ENCODE measurements around the gene SFR1.

The SFR1 gene, protein sequence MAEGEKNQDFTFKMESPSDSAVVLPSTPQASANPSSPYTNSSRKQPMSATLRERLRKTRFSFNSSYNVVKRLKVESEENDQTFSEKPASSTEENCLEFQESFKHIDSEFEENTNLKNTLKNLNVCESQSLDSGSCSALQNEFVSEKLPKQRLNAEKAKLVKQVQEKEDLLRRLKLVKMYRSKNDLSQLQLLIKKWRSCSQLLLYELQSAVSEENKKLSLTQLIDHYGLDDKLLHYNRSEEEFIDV

DNA sequence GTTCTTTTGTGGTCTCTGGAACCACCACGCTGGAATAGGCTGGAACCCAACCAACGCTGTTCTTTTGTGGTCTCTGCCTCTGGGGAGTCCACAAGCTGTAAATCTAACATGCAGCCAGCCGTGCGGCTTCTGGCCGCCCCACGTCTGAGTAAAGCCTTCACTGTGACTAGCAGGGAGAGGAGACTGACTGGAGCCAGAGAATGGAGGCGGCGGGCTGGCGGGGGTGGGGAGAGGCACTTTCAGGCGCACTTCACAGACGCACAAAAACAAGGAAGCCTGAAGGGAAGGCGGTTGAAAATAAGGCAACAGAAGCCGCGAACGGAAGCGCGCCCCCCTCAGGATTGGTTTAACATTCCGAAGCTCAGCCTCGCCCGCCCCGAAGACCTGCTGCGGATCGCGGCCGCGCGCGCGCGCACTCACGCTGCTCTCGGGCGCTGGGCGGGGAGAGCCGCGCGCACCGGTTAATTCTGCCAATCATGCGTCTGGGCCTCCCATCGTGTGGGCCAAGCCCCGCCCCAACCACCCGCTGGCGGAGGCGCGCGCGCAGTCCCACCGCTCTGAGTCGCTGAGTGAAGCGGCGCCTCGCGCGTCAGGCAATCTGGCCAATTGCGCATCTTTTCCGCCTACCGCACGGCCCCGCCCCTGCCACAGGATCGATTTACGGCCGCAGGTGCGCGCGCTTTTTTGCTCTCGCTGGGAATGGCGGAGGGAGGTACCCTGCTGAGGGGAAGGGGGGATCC, at the start of gene SFR1:
SFR1 (plus strand) TSS at position 687 of the 740 bp plus-strand sequence; CDS start at position 700, 13 bp downstream.
- peak; percentile 96 to 97 for DNase-seq (ENCODE audit: low read depth in 1 of 2, low spot score in 1 of 2)

DNA sequence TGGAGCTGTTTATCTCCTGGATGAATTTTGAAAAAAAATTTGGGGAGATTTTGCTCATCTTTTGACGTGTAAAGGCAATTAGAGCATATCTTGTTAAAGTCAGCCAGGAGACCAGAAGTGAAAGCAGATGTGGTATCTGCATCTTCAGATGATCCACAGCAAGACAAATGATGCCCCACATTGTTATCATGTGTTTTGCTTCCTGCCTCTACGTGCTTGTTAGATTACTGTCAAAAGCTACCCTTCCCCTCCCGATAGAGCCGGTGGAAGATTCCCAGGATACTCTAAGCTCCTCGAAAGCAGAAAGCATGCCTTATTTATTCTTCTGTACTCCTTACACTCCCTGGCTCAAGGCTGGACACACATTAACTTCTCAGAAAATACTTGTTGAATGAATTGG, 49.2 kb upstream of the SFR1 start:
- no peak for DNase-seq (ENCODE audit: low read depth in 1 of 2, low spot score in 1 of 2)

DNA sequence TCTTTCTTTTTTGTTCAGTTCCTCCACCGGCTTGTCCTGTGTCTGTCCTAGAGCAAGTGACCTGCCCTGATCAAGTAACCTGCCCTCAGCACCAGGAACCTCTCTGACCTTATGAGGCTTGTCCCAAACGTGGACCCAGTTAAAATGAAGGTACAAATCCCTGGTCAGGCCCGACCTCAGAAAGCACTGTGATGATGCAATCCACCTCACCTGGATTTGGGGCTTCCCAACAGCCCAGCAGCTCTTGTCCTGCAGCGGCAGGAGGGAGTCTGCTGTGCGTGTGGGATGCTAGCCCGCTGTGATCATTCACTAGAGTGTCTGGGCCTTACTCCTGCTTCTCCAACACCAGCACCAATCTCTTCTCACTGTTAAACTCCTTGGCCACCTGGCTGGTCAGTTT, 47.5 kb upstream of the SFR1 start:
- DNase-seq (ENCODE audit: low read depth in 1 of 2, low spot score in 1 of 2) = no peak

DNA sequence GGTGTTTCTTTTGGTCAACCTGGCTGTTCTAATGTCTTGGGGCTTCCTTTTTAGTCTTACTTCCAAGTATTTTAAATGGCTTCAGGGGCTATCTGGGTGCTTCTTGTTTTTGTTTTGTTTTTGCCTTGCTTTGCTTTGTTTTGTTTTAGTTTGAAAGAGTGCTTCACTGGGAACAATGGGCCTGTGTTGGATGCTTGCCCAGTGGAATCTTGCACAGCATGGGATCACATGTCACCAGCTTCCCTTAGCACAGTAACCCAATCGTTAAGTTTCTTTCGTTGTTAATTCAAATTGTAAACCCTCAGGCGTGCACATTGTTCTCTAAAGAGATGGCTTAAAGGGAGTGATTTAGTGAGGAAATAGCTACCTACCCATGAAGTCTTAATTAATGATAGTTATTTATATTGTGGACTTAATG, 45.2 kb upstream of the SFR1 start:
- DNase-seq (ENCODE audit: low read depth in 1 of 2, low spot score in 1 of 2) = no peak

DNA sequence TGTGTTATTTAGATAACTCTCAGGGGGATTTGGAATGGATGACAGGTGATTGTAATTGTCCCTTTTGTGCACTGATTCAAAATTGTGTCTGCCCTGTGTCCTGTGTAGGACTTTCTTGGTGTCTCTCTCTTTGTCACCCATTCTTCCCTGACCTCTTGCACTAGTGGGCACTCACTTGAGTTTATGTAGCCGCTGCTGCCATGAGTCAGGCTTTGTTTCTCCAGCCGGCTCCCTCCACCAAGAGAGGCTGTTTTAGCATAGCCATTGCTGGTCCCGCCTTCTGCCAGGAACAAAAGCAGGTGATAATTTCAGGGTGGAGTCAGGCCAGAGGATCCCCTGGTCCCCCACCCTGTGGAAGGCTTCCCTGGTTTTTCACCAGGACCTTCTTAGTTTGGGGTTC, 44.7 kb upstream of the SFR1 start:
- DNase-seq (ENCODE audit: low read depth in 1 of 2, low spot score in 1 of 2) = no peak

DNA sequence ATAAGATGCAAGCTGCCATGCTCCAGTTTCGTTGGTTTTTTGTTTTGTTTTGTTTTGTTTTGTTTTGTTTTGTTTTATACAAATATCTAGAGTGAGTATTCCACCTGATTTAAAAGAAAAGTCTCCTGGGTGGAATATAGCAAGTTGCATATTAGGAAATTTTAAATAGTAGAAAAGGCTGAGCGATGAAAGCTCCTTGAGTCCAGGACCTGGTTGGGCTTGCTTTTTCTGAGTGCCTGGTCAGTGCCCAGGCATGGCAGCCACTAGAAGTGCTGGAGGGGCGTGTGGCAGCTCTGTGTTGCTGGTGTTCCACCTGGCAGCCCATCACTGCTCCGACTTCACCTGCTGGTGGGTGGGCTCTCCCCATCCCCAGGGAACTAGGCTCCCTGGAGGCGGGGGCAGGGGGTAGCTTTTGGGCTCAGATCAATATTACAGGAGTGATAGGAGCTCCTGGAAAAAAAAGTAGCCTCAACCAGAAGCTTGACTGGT, 44.3 kb upstream of the SFR1 start:
- DNase-seq (ENCODE audit: low read depth in 1 of 2, low spot score in 1 of 2) = no peak

DNA sequence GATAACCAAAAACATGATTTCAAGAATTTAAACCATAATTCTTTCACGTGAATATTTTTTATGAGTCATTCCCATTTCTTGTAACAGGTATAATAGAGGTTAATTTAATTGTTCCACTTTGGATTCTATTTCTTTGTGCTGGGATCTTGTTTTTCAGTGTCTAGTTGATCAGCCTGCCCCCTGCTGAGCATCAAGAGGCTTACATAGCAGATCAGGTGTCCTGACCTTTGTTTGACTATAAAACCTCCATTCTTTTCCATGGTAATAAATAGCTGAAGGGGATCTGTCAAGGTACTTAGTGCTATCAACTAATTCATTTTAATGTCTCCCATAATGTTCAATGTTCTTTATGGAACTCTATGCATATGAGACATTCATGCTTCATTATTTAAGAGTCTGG, 41.2 kb upstream of the SFR1 start:
- no peak for DNase-seq (ENCODE audit: low read depth in 1 of 2, low spot score in 1 of 2)

DNA sequence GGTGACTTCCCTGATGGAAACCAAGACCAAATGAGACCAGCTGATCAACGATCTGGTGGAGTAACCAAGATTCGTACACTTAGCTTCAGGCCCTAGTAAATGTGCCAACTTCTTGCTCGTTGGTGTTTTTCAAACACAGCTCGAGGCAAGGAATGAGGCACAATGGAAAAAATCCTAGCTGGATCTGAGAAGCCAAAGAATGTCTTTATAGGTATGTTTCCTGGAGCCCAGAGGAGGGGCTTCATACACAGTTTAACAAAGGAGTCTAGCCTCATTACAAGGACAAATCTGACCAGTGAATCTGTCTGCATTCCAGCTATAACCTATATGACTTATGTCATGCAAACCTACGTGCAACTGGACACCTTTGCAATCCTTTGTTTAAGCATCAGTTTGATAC, 40.0 kb upstream of the SFR1 start:
- DNase-seq (ENCODE audit: low read depth in 1 of 2, low spot score in 1 of 2) = no peak

DNA sequence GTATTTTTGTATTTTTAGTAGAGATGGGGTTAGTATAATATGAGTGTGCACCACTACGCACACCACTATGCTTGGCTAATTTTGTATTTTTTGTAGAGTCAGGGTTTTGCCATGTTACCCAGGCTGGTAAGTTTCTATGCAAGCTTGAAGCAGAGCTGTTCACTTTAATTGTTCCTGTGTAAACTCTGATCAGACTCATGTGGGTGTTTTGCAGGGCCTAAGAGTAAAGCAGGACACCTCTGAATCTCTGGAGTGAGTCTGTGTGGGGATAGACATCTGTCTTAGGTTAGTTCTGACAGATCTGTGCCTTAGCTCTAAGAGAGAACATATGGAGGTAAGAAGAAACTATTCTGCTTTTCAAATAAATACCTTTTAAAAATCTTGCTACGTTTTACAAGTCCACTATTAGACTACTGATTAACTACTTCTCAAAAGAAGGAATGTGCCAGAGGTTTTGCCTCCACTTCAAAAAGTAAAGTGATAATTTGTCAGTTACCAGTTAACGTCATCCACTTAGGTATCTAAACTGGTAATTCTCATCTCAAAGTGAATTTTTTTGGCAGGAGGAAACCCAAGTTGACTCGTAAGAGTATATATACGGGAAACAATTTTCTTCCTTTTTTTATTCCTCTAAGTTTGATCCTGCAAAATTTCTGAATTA, 37.4 kb upstream of the SFR1 start:
- no peak for DNase-seq (ENCODE audit: low read depth in 1 of 2, low spot score in 1 of 2)

DNA sequence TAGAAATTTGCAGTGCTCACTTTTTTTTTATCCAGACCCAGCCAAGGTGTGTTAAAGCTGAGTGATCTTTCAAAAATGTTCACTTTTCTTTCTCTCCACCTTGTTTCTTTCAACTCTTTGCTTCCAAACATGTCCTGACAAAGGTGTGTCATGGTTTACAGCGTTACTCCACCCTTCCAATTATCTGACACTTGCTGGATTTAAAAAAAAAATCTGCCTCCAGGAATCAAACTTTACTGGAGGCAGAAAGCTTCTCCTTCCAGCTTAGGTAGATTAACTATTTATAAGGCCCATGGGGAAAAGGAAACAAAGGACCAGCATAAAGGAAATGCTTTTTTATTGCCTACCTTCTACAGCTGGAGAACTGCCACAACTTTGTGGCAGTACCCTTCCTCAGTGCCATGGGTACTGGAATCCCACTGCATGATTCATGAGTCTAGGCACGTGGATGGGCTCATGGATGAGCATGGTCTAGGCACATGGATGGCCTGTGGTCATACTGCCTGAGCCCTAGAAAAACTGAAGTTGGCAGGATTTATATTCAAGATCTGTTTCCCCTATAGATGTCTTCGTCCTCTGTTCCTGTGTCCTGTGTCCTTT, 36.1 kb upstream of the SFR1 start, which contains the start of gene COL17A1:
COL17A1 (minus strand) TSS at position 80 of the 600 bp plus-strand sequence. CDS start 5,207 bp downstream, outside the sequence.
- DNase-seq (ENCODE audit: low read depth in 1 of 2, low spot score in 1 of 2) = no peak

DNA sequence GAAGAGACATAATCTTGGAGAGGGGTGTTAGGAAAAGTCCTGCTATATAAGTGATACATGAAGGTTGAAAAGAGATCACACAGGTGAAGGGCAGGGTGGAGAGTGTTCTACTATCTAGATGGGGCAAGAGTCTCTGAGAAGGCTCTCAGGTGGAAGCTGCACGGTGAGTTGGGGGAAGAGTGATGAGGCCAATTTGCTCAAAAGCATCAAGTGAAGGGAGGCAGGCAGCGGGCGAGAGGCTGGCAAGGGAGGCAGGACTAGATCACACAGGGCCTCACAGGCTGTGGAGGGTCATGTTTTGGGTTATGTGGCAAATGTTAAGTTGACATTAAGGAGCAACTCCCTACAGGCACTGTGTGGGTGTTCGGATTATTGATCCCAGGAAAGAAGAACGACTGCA, 33.7 kb upstream of the SFR1 start:
- no peak for DNase-seq (ENCODE audit: low read depth in 1 of 2, low spot score in 1 of 2)

DNA sequence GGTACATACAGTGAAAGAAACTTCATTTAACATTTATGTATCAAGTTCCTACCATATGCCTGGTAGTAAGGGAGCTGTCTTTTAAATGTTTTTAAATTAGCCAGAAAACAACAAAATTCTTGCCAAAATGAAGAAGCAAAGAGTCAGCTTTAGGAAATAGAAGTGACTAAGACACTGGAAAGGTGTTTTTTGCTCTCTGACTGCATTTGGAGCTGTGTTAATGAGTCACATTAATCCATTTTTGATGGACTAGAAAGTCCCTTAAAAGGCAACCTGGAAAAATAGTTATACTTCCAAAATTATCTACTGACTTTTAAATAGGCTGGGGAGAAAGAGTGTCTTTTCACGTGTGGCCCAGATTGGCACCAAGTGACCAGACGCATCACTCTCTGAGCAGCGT, 32.4 kb upstream of the SFR1 start:
- no peak for DNase-seq (ENCODE audit: low read depth in 1 of 2, low spot score in 1 of 2)

DNA sequence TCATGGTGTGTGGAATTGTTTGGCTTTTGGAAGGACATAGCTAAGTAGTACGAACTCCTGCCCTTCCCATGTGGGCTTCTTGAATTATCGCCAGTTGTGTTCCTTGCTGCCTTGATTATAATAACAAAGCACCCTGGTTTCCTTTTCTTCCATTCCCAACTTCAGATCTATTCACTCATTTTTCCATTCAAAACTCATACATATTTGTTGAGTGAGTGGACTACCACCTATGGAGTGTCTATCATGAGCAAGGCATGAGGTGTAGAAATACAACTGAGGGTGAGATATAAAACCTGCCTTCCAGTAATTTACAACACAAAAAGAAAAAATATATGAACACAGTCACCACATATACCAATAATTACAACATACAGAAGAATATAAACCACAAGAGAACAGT, 31.4 kb upstream of the SFR1 start:
- no peak for DNase-seq (ENCODE audit: low read depth in 1 of 2, low spot score in 1 of 2)

DNA sequence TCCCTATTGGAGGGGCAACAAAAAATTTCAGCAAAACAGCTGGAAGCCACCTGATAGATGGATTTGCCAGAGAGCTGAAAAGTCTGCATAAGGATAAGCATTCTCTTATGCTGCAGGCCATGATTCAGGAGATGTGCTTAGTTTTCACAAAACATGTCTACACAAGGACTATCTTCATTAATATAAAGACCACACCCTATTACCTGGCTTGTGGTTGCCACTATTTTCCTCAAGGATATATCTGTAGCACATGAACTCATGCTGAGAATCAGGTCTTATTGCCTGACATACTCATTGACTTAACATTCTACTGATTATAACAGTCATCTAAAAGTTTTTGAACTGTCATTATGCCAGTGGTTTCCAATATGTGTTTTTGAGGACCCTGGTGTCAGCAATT, 29.2 kb upstream of the SFR1 start:
- DNase-seq (ENCODE audit: low read depth in 1 of 2, low spot score in 1 of 2) = no peak

DNA sequence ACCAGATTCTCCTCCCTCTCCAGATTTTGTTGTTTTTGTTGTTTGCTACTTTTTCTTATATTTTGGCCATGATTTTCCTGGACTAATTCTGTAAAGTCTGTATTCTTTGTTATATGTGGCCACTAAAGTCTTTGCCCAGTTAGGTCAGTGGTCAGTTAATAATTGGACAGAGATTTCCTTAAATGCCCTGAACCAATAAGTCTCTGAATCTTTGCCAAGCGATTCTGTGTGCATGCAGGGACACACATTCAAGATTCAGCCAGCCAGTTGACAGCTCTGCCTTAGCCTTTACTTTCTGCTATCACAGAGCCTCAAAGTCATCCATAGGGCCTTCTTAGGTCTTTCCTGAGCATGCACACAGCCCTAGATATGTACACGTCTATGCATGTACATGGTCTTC, 25.3 kb upstream of the SFR1 start:
- DNase-seq (ENCODE audit: low read depth in 1 of 2, low spot score in 1 of 2) = no peak

DNA sequence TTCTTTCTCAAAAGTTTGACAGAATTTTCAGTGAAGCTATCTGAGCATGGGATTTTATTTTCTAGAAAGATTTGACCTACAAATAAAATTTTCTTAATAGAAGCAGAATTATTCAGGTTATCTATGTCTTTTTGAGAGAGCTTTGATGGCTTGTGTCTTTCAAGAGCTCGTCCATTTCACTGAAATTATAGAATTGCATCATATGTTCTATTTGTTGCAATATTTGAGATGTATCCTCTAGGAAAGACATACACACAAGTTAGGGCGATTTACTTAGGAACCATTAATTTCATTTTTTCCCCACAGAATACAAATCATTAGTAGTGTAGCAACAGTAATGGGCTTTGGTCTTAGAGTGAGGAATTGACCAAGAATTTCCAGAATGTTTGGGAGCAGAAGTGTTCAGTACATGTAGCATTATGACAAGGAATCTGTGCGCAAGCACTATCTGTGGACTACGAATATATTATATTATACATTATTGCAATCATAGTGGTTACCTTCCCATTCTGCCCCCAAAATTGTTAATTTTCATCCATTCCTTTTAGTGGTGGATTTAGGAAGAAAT, 23.5 kb upstream of the SFR1 start:
- no peak for DNase-seq (ENCODE audit: low read depth in 1 of 2, low spot score in 1 of 2)

DNA sequence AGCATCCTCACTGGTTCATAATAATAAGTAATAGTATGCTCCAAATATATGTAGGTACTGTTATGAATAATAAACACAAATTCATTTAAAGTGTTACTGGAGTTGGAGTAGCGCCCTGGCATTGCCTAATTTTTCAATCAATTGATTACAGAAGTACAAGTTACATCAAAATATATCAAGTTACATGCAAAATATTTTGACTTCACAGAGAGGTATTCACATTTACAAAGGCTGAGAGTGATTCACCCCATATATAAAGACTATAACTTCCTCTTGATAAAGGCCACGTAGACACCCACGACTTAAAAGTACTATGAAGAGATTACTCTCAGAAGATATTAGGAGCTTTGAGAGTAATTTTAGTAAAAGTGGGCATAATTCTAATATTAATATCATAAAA, 22.7 kb upstream of the SFR1 start:
- no peak for DNase-seq (ENCODE audit: low read depth in 1 of 2, low spot score in 1 of 2)

DNA sequence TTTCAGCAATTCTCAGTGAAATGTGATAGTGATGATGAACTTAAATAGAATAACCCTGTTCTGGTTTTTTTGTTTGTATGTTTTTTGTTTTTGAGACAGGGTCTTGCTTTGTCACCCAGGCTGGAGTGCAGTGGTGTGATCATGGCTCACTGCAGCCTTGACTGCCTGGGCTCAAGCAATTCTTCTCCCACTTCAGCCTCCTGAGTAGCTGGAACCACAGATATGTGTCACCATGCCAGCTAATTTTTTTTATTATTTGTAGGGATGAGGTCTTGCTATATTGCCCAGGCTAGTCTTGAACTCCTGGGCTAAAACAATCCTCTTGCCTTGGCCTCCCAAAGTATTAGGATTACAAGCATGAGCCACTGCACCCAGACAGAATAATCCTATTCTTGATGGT, 22.0 kb upstream of the SFR1 start:
- DNase-seq (ENCODE audit: low read depth in 1 of 2, low spot score in 1 of 2) = no peak

DNA sequence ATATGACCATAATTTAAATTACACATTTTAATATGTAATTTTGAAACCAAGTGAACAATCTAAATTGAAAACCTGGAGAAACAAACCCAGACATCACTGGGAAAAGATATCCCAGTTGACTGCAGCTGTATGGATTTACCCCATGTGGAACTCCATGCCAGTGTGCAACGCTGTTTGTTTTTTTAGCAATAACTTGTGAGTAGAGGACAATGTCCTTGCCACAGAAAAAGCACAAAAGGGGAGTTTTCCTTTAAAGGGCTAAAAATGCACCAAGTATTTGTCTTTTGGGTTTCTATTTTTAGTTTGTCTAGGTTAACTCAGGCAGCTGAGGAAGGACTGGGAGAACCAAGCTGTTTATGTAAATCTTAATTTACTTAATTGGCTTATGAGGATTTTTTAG, 21.2 kb upstream of the SFR1 start:
- no peak for DNase-seq (ENCODE audit: low read depth in 1 of 2, low spot score in 1 of 2)

DNA sequence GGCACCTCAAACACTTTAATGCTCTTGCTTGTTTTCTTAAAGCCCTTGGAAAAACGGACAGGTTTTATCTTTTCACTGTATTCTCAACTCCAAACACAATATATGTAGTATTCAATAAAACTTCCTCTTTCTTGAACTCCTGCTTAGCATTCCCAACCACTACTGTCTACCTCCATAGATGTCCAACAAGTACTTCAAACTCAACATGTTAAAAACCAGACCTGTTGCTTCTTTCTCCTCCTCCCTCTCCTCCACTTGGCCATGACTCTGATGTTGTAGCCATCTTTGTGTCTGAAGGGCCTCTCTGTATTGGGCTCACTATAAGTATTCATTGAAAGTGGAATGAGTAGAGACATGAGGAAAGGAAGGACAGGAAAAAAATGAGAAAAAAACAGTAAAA, 20.1 kb upstream of the SFR1 start:
- no peak for DNase-seq (ENCODE audit: low read depth in 1 of 2, low spot score in 1 of 2)

DNA sequence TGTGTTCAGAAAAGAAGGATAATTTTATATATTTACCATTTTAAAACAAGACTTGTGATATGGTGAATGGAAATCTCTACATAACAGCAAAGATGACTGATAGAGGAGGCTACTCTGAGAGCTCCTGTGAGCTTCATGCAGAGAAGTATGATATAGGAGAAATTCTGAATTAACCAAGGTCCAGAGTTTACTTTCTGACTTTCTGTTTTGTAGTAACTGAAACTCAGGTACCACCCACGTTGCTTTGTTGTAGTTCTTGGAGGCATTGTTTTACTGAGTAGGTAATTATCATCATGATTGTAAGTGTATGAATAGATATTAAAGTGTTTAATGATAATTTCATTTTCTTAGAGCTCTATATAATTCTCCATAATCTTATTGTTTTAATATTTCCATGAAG, 18.0 kb upstream of the SFR1 start:
- no peak for DNase-seq (ENCODE audit: low read depth in 1 of 2, low spot score in 1 of 2)
